Muscle layer of colon (tissue), 2 donors: ENCODE data around the gene PKD2L1.

Experiments used
- H3K27ac ChIP-seq: one replicate; pipeline ENCODE4 v1.7.0; 2013; ENCODE audit warnings: low read depth, mild to moderate bottlenecking, low read length, moderate library complexity
- H3K27me3 ChIP-seq, 2 donors: one replicate each; pipeline ENCODE4 v1.7.0; 2013; ENCODE audit warnings: low read length in 2 of 2, mild to moderate bottlenecking in 2 of 2; ENCODE audit not compliant: insufficient read depth in 2 of 2, control insufficient read depth in 1 of 2
- H3K36me3 ChIP-seq: one replicate; pipeline ENCODE4 v1.7.0; 2013; ENCODE audit warnings: mild to moderate bottlenecking, low read length; ENCODE audit not compliant: insufficient read depth
- H3K4me1 ChIP-seq: one replicate; pipeline ENCODE4 v1.7.0; 2013; ENCODE audit warnings: mild to moderate bottlenecking, low read length; ENCODE audit not compliant: insufficient read depth
- H3K4me3 ChIP-seq, 2 donors: one replicate each; pipeline ENCODE4 v1.7.0; 2013; ENCODE audit warnings: low read length in 2 of 2, low read depth in 1 of 2, mild to moderate bottlenecking in 1 of 2, moderate library complexity in 1 of 2
- H3K9ac ChIP-seq: one replicate; pipeline ENCODE4 v1.7.0; 2013; ENCODE audit warnings: low read length
- H3K9me3 ChIP-seq: one replicate; pipeline ENCODE4 v1.7.0; 2013; ENCODE audit warnings: mild to moderate bottlenecking, low read length
- donor health status: abdominal sarcoma.
- donor health status: Adenocarcinoma of cecum.

PKD2L1 gene

GRCh38 chr10:100341953-100342626 lies 12.1 kb upstream of the PKD2L1 start:
- Histone ChIP-seq H3K36me3 (no peaks in the 10 kb centered on the region), H3K27me3 (peaks cover 5 to 7% of the 10 kb centered on the region in 2 donors), H3K27ac (no peak overlapping the region), H3K4me3 (no peak overlapping the region), H3K9ac (no peak overlapping the region), H3K4me1 (no peaks in the 10 kb centered on the region), H3K9me3 (no peaks in the 10 kb centered on the region)

- H3K9ac ChIP-seq, result no peak overlapping the region
- H3K27me3 ChIP-seq, result peaks cover 5% of the 10 kb centered on the region in 2 donors
- H3K36me3 ChIP-seq, result no peaks in the 10 kb centered on the region
- no peak overlapping the region for H3K27ac ChIP-seq
- H3K4me1 ChIP-seq, result no peaks in the 10 kb centered on the region
- H3K9me3 ChIP-seq, result no peaks in the 10 kb centered on the region
- no peak overlapping the region for H3K4me3 ChIP-seq
Observed at GRCh38 chr10:100340948-100341847, 11.2 kb upstream of the PKD2L1 start.

DNA sequence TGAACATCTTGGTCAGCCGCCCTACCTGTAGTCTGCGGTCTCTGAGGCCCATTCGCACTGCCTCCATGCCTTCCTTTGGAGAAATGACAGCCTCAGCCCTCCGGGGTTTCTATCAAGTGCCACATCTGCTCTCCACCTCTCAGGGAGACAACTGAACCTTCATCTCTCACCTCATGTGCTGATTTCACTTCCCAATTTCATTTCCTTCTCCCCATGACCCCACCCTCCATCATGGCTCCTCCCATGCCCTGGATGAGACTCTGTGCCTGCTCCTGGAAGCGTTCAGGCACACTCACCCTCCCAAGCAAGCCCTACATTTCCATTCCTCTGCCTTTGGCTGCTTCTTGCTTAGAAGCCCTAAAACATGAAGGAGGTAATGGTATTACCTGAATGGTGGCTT lies 9.2 kb upstream of the PKD2L1 start:
- no peak overlapping the region for H3K27ac ChIP-seq
- no peak overlapping the region for H3K9ac ChIP-seq
- no peaks in the 10 kb centered on the region for H3K36me3 ChIP-seq
- no peaks in the 10 kb centered on the region for H3K9me3 ChIP-seq
- no peaks in the 10 kb centered on the region for H3K27me3 ChIP-seq
- H3K4me3 ChIP-seq, result no peak overlapping the region
- H3K4me1 ChIP-seq, result no peaks in the 10 kb centered on the region

DNA sequence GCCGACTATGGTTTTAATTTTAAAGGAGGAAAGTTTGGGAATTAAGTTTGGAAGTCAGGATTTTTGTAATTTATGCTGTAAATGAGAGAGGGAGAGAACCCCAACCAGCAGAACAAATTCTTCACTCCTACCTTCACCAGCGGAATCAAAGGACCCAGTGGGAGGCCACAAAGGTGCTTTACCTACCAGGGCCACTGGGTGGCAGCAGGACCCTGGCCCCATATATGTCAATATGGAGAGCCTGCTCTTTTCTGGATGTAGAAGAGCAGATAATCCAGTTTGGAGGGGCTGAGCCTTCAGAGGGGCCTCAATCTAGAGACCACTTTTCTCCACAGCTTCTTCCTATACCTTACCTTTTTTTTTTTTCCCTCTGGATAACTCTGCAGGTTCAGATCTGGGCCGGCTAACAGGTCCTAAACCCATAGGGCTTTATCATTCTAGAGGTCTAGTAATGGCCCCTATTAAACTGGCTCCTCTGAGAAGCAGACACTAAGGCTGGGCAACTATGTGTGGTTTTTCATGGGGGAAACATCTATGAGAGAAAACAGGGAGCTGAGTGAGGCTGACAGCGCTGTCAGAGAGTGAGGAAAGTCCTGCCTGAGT lies 8.5 kb upstream of the PKD2L1 start:
- H3K4me3 ChIP-seq, result no peak overlapping the region
- H3K9ac ChIP-seq, result no peak overlapping the region
- no peaks in the 10 kb centered on the region for H3K9me3 ChIP-seq
- H3K27ac ChIP-seq, result no peak overlapping the region
- H3K27me3 ChIP-seq, result no peaks in the 10 kb centered on the region
- H3K36me3 ChIP-seq, result no peaks in the 10 kb centered on the region
- H3K4me1 ChIP-seq, result no peaks in the 10 kb centered on the region

DNA sequence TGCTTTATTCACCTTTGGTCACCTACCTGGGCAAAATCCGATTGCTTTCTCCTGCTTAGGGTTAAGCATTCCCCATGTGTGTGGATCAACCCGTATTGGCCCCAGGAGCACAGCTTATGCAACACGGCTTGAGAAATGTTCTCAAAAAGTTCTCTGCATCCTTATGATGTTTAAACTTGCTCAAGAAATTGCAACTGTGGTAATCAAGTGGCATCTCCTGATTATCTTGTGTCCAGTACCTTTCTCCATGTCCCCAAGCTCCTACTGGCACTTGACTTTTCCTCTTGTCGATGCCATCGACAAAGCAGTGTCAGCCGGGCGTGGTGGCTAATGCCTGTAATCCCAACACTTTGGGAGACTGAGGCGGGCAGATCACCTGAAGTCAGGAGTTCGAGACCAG lies 4.7 kb upstream of the PKD2L1 start:
- Histone ChIP-seq H3K27me3 (peaks cover 0 to 17% of the 10 kb centered on the region in 2 donors), H3K4me1 (no peaks in the 10 kb centered on the region), H3K36me3 (no peaks in the 10 kb centered on the region), H3K4me3 (no peak overlapping the region), H3K9me3 (no peaks in the 10 kb centered on the region), H3K27ac (no peak overlapping the region), H3K9ac (no peak overlapping the region)

DNA sequence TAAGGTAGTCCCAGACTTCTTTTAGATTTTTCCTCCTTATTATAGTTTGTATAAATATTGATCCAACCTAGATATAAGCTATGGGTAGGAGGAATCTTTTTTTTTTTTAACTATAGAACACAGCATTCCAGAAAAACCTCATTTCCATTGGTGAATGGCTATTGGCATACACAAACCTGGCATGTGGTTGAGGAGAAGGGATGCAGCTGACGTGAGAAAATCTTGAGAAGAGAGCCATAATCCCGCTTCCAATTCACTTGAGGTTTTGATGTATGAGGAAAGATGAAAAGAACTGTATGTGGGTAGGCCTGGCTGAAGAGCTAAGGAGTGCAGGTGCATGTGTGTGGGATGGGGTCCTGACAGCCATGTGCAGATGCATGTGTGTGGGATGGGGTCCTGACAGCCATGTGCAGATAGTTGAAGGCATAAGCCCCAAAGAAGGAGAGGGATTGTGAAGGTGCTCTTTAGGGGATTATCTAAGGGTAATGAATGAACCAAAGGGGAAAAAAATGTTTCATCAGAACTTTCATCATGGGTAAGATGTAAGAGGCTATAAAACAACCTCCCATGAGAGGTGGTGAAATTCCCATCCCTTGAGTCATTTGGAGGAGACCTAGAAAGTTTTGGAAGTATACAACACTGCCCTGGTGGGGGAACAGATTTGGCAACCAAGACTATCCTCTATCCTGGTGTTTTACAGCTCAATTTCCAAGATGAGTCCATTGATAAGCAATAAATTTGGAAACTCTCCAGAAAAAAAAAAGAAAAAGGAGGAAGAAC lies 3.8 kb upstream of the PKD2L1 start:
- no peak overlapping the region for H3K9ac ChIP-seq

DNA sequence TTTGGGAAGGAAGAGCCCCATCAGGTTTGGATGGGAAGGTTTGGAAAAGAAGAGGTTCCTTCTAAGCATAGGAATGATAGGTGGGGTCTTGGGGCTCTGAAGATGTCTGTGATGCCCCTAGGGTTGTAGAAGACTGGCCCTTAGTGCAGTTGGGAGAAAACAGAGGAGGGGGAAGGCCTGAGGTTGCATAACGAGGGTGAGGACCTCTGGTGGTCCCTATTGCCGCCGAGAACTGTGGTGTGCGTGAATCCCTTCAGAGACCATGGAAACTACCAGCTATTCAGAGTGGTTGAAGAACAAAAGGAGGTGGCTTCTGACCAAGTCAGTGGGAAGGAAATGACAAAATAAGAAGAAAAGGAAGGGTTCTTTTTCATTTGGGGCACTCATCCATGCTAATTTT lies 3.1 kb upstream of the PKD2L1 start:
- Histone ChIP-seq H3K27ac (no peak overlapping the region), H3K27me3 (peaks cover 0 to 23% of the 10 kb centered on the region in 2 donors), H3K9ac (no peak overlapping the region), H3K4me1 (no peaks in the 10 kb centered on the region), H3K4me3 (no peak overlapping the region), H3K36me3 (no peaks in the 10 kb centered on the region), H3K9me3 (no peaks in the 10 kb centered on the region)

More for the DNA sequence above, 3.8 kb upstream of the PKD2L1 start:
- H3K4me3 ChIP-seq, result no peak overlapping the region
- peaks cover 0 to 23% of the 10 kb centered on the region in 2 donors for H3K27me3 ChIP-seq
- no peaks in the 10 kb centered on the region for H3K4me1 ChIP-seq
- H3K27ac ChIP-seq, result no peak overlapping the region
- H3K9me3 ChIP-seq, result no peaks in the 10 kb centered on the region
- H3K36me3 ChIP-seq, result no peaks in the 10 kb centered on the region

DNA sequence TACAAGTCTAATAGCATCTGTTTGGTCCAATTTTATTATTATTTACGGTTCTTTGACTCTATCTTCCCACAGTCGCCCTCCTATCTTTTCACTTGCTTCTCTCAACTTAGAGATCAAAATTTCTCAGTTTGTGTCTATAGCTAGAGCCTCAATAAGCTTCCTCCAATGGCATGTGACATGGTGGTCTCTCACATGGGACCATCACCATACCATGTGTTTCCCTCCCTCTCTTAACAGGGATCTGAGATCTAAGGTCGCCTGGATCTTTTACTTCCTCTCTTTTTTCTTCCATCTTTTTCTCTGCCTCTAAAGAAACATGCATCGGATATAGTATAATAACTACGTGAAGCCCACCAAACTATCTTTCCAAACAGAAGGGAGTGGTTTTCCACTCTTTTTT lies 1.8 kb downstream of the PKD2L1 start:
- H3K36me3 ChIP-seq, result no peaks in the 10 kb centered on the region
- no peaks in the 10 kb centered on the region for H3K4me1 ChIP-seq
- H3K9ac ChIP-seq, result no peak overlapping the region
- peaks cover 0 to 23% of the 10 kb centered on the region in 2 donors for H3K27me3 ChIP-seq
- no peak overlapping the region for H3K4me3 ChIP-seq
- H3K27ac ChIP-seq, result no peak overlapping the region
- H3K9me3 ChIP-seq, result no peaks in the 10 kb centered on the region

DNA sequence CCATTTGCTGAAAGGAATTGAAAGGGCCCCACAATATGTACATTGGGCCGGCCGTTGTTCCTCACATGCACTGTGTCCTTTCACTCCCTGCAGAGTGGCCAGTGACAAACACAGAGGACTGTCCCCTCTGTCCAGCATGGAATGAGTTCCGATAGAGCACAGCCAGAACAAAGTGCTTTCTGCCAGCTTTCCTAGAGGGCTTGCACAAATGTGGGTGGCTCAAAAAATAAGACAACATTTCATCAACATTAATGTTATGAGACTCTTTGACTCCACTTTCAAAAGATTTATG lies 2.4 kb downstream of the PKD2L1 start:
- no peak overlapping the region for H3K9ac ChIP-seq
- H3K27ac ChIP-seq, result no peak overlapping the region

DNA sequence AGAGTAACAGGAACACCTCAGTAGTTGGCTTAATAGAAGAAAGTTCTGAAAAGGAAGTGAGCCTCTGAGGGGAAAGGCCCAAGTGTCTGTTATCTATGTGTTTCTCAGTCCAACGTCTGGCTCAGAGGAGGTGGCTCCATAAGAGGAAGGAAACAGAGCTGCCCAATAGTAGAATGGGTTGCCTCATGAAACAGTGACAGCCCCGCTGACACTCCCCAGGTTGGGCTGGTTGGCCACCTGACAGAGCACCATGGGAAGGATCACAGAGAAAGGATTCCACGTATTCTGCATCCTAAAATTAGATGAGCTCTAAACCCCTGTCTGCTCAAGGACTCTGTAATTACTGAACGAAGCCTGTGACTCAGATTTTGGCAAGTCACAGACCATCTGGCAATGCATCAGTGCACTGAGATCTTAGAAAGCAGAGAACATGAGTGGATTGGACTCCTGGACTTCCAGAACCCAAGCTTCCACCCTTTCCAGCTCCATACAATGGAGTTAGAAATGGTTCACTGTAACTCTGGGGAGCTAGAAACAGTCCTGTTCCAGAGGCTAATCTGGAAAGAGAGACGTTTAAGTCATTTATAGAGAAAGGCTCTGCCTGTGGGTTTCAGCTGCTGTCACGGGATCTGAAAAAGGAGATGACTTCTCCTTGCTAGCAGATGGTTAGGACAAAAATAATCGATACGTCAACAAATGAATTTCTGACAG lies 2.9 kb downstream of the PKD2L1 start:
- Histone ChIP-seq H3K27ac (no peak overlapping the region), H3K27me3 (peaks cover 0 to 23% of the 10 kb centered on the region in 2 donors), H3K4me3 (no peak overlapping the region), H3K9me3 (no peaks in the 10 kb centered on the region), H3K4me1 (no peaks in the 10 kb centered on the region), H3K36me3 (no peaks in the 10 kb centered on the region), H3K9ac (no peak overlapping the region)

More for the DNA sequence above, 2.4 kb downstream of the PKD2L1 start:
- Histone ChIP-seq H3K4me1 (no peaks in the 10 kb centered on the region), H3K4me3 (no peak overlapping the region), H3K27me3 (peaks cover 0 to 23% of the 10 kb centered on the region in 2 donors), H3K9me3 (no peaks in the 10 kb centered on the region), H3K36me3 (no peaks in the 10 kb centered on the region)
